Body of pancreas (tissue), 4 donors: Measurements from ENCODE around the gene CDKAL1. TPM values are rescaled to one million over a fixed set of nuclear protein-coding genes. Genes with fewer than 3 reads are reported as not detected.

Experiments
- ATAC-seq: fragments of 150-250 bp; one replicate; pipeline ENCODE4 v1.9.1; 2016
- DNase-seq, 4 donors: peaks; one replicate each; pipeline ENCODE4 v3.0.0-alpha.2; 2019
- H3K27ac ChIP-seq, 4 donors: fragments of 200-600 bp; sonication (generic); 1 replicate in 3 of 4; 2 replicates in 1 of 4; pipeline versions ENCODE4 v1.5.1 to v1.6.1; 2016 to 2019; ENCODE audit warnings: mild to moderate bottlenecking in 1 of 4, mixed read lengths in 1 of 4, moderate library complexity in 1 of 4
- H3K27me3 ChIP-seq, 2 donors: fragments of 200-600 bp; sonication (generic); one replicate each; pipeline ENCODE4 v1.6.0; 2016; ENCODE audit warnings: mild to moderate bottlenecking in 1 of 2
- H3K36me3 ChIP-seq, 2 donors: fragments of 200-600 bp; sonication (generic); replicated peaks in 1 of 2; 2 replicates each; pipeline ENCODE4 v1.5.1; 2016; ENCODE audit warnings: low read depth in 2 of 2; ENCODE audit not compliant: insufficient read depth in 1 of 2
- H3K4me1 ChIP-seq: fragments of 200-600 bp; sonication (generic); one replicate; pipeline ENCODE4 v1.6.0; 2016
- H3K4me3 ChIP-seq, 2 donors: fragments of 200-600 bp; sonication (generic); 1 replicate in 1 of 2; 2 replicates in 1 of 2; pipeline ENCODE4 v1.5.1; 2016 to 2019
- H3K9me3 ChIP-seq, 3 donors: fragments of 200-600 bp; sonication (generic); 1 replicate in 2 of 3; 2 replicates in 1 of 3; pipeline ENCODE4 v1.5.1; 2016
- CTCF ChIP-seq, 7 experiments: fragments of 450-650 bp in 4 of 7; fragments of 200-600 bp in 3 of 7; sonication (generic) in 3 of 7; IDR thresholded peaks; one replicate each; pipeline ENCODE4 v1.5.1; 2016 to 2019; ENCODE audit warnings: antibody characterized with exemption in 7 of 7
- POLR2A ChIP-seq, 3 donors: fragments of 450-650 bp; IDR thresholded peaks; one replicate each; pipeline ENCODE4 v1.6.1; 2016; ENCODE audit warnings: antibody characterized with exemption in 3 of 3, mild to moderate bottlenecking in 2 of 3
- WGBS, 2 donors: methylation state at CpG; one replicate each; pipeline ENCODE4 v1.1.5; 2017; 5-methylcytosine and 5-hydroxymethylcytosine counted together
- intact Hi-C: fragments of 100-400 bp; cut with DNase I; formaldehyde crosslinking; loops from one replicate; pipeline ENCODE4 v1.15.1; 2023
- total RNA-seq, 2 donors: library from RNA; depleted of rRNA; stranded (reverse); fragments of >200 nt; gene quantifications; one replicate each; pipeline ENCODE4 v1.1.0, GENCODE V29; 2016

The CDKAL1 gene
- total RNA-seq, 2 donors from 2014 or later, result 16.3 to 18.1 TPM

GRCh38 chr6:20873425-20874190, 339.4 kb downstream of the CDKAL1 start:
- intact Hi-C loops, result no loop called here
- Histone ChIP-seq H3K4me3 (no peak overlapping the region), H3K27me3 (no peaks in the 10 kb centered on the region), H3K36me3 (no peaks in the 10 kb centered on the region), H3K27ac (no peak overlapping the region), H3K4me1 (peaks cover 30% of the 10 kb centered on the region), H3K9me3 (no peaks in the 10 kb centered on the region)
- DNase-seq, result no peak
- ATAC-seq, result no peak
- TF ChIP-seq CTCF (IDR thresholded peaks at IDR 0.05) (peak in 1 of 7 experiments; percentile 6), POLR2A (IDR thresholded peaks at IDR 0.05) (no peak)
- 69 to 75% methylated on average over 7 of the region's 7 CpGs for WGBS, 2 donors

GRCh38 chr6:20875369-20875963, 341.2 kb downstream of the CDKAL1 start:
- intact Hi-C loops, result no loop called here
- Histone ChIP-seq H3K9me3 (no peaks in the 10 kb centered on the region), H3K27ac (no peak overlapping the region), H3K27me3 (no peaks in the 10 kb centered on the region), H3K4me3 (no peak overlapping the region), H3K4me1 (peaks cover 26% of the 10 kb centered on the region), H3K36me3 (no peaks in the 10 kb centered on the region)
- peak in 1 of 4 donors; percentile 10 for DNase-seq
- WGBS, 2 donors, result 30 to 39% methylated on average over 1 of the region's 1 CpG
- TF ChIP-seq CTCF (IDR thresholded peaks at IDR 0.05) (peak in 5 of 7 experiments; percentile 20 to 38 (median 24)), POLR2A (IDR thresholded peaks at IDR 0.05) (no peak)
- no peak for ATAC-seq

GRCh38 chr6:20876036-20876435, 341.8 kb downstream of the CDKAL1 start:
- H3K4me1 ChIP-seq, result peaks cover 31% of the 10 kb centered on the region
- H3K27ac ChIP-seq, result peak overlapping the region in 1 of 4 donors; percentile 90
- no peaks in the 10 kb centered on the region for H3K36me3 ChIP-seq
- no peaks in the 10 kb centered on the region for H3K9me3 ChIP-seq
- intact Hi-C loops, result no loop called here
- 77 to 83% methylated on average over 2 of the region's 2 CpGs for WGBS, 2 donors
- ATAC-seq (no peak), DNase-seq (no peak)
- no peaks in the 10 kb centered on the region for H3K27me3 ChIP-seq
- TF ChIP-seq CTCF (IDR thresholded peaks at IDR 0.05) (no peak), POLR2A (IDR thresholded peaks at IDR 0.05) (no peak)
- no peak overlapping the region for H3K4me3 ChIP-seq

GRCh38 chr6:20876561-20876960, 342.3 kb downstream of the CDKAL1 start:
- Histone ChIP-seq H3K27me3 (no peaks in the 10 kb centered on the region), H3K4me3 (no peak overlapping the region), H3K27ac (peak overlapping the region in 3 of 4 donors; percentile 76 to 90 (median 82)), H3K36me3 (no peaks in the 10 kb centered on the region), H3K9me3 (no peaks in the 10 kb centered on the region), H3K4me1 (peaks cover 36% of the 10 kb centered on the region)
- DNase-seq, result no peak
- no peak for TF ChIP-seq CTCF (IDR thresholded peaks at IDR 0.05)
- no peak for TF ChIP-seq POLR2A (IDR thresholded peaks at IDR 0.05)
- intact Hi-C loops, result no loop called here
- 72 to 77% methylated on average over 2 of the region's 2 CpGs for WGBS, 2 donors
- ATAC-seq, result no peak
